ENCODE data around the gene GRID1. TPM values are rescaled to one million over a fixed set of nuclear protein-coding genes. Genes with fewer than 3 reads are reported as not detected.
A peak's percentile ranks its signal among the peaks of the same experiment; 100 is the strongest.

GRID1 gene
- total RNA-seq, 4 donors from 2014 or later = 0.40 to 1.9 (median 1.00) TPM

DNA sequence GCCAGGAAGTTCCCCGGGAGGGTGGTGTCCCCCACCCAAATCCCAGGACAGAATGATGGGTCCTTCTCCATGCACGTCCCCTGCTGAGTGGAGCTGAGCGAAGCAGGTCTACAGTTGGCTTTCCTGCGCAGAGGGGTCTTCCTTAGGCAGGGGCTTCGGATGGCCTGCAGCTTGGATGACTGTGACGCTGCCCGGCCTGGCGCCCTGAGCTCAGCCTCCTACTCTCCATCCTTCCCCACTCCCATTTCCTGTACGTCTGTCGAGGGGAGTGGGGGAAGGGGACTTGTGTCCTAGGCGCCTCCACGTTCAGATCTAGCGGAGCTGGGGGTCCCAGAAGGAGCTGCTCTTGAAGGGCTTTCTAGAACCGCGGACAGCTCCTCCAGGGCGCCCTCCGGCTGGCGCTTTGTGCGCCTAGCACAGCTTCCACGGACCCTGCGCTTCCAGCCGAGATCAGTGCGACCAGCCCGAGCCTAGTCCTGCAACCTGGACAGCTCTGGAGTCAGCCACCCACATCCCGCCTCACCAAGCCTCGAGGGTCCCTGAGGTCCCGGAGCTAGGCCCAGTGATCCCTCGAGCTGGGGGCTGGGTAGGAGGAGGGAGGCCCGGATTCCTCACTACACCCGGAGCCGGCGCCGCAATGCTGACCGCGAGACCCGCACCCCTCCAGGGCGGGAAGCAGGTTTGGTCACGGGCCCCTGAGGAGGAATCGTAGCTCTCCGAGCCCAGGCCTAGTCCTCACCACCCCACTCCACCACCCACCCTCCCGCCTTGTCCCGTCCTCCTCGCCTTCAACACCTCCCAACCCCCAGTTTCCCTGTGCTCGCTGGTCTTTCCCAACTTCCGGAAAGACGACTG, 1.9 kb downstream of the GRID1 start:
- in situ Hi-C loops (cut with MboI; ENCODE audit: low pct_ligation_motif_present in 1 of 4, low pct_unique_long_range_greater_than_20kb in 1 of 4, low sequenced_read_pairs in 3 of 4) (loop anchor here in 2 of 4 donors (25.0 kb wide), 3 partner anchors 277 to 827 kb away; no protein-coding TSS in a partner anchor), intact Hi-C loops (cut with DNase I; ENCODE audit: low total_unique reads) (no loop called here)
- H3K27me3 ChIP-seq = peaks cover 78% of the 10 kb centered on the region
- H3K27ac ChIP-seq = no peak overlapping the region
- H3K4me1 ChIP-seq = peaks cover 4 to 38% (median 25%) of the 10 kb centered on the region in 4 donors
- TF ChIP-seq EP300 (IDR thresholded peaks at IDR 0.05; ENCODE audit: low read depth) (no peak), POLR2A (IDR thresholded peaks at IDR 0.05) (no peak), POLR2AphosphoS5 (IDR thresholded peaks at IDR 0.05) (no peak)
- TF ChIP-seq, protein P1, sequence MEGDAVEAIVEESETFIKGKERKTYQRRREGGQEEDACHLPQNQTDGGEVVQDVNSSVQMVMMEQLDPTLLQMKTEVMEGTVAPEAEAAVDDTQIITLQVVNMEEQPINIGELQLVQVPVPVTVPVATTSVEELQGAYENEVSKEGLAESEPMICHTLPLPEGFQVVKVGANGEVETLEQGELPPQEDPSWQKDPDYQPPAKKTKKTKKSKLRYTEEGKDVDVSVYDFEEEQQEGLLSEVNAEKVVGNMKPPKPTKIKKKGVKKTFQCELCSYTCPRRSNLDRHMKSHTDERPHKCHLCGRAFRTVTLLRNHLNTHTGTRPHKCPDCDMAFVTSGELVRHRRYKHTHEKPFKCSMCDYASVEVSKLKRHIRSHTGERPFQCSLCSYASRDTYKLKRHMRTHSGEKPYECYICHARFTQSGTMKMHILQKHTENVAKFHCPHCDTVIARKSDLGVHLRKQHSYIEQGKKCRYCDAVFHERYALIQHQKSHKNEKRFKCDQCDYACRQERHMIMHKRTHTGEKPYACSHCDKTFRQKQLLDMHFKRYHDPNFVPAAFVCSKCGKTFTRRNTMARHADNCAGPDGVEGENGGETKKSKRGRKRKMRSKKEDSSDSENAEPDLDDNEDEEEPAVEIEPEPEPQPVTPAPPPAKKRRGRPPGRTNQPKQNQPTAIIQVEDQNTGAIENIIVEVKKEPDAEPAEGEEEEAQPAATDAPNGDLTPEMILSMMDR (IDR thresholded peaks at IDR 0.05) = no peak
- DNase-seq = no peak
- H3K36me3 ChIP-seq = no peaks in the 10 kb centered on the region
- H3K9me3 ChIP-seq = no peaks in the 10 kb centered on the region
- peak overlapping the region in 2 of 4 donors; percentile 14 to 50 for H3K4me3 ChIP-seq
- 0 to 18% methylated on average over 12 to 36 of the region's 46 CpGs for WGBS, 2 donors (ENCODE audit: low coverage in 1 of 2)

DNA sequence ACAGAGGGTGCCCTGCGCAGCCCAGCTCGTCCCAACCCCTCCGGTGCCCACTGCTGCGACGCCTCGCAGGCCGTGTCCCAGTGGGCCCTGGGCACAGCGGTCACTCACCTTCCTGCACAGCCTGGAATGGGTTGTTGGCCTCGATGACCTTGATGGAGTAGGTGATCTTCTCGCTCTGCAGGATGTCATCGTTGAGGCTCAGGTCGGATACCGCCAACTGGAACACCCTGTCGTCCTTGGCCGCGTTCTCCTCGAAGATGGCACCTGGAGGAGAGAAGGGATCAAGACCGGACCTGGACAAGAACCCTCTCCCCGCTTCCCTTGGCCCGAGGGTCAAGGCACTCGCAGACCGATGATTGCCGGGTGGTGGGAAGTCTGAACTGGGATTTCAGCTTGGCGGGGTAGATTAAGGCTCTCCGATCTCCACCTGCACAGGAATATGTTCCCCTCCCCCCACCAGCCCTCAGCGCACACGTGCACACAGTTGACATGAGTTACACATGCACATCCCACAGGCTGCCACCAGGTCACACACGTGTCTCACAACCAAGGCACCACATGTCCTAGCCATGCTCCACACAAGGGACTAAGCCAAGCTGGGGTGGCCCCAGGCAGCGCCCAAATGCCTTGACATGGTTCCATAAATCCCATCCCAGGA, 2.6 kb downstream of the GRID1 start:
- Histone ChIP-seq H3K4me3 (peak overlapping the region in 1 of 4 donors; percentile 19), H3K27ac (no peak overlapping the region), H3K4me1 (peaks cover 4 to 38% (median 25%) of the 10 kb centered on the region in 4 donors), H3K9me3 (no peaks in the 10 kb centered on the region), H3K36me3 (no peaks in the 10 kb centered on the region), H3K27me3 (peaks cover 70% of the 10 kb centered on the region)
- intact Hi-C loops (cut with DNase I; ENCODE audit: low total_unique reads) = no loop called here
- WGBS, 2 donors (ENCODE audit: low coverage in 1 of 2) = 27% methylated on average over 20 of the region's 29 CpGs; no CpG with 5 or more reads in 1 of the 2 donors
- TF ChIP-seq POLR2A (IDR thresholded peaks at IDR 0.05) (no peak), EP300 (IDR thresholded peaks at IDR 0.05; ENCODE audit: low read depth) (no peak), POLR2AphosphoS5 (IDR thresholded peaks at IDR 0.05) (no peak)
- TF ChIP-seq, protein P1 (IDR thresholded peaks at IDR 0.05) = no peak
- in situ Hi-C loops (cut with MboI; ENCODE audit: low pct_ligation_motif_present in 1 of 4, low pct_unique_long_range_greater_than_20kb in 1 of 4, low sequenced_read_pairs in 3 of 4) = loop anchor here in 2 of 4 donors (25.0 kb wide), 3 partner anchors 277 to 827 kb away; no protein-coding TSS in a partner anchor
- DNase-seq = no peak

DNA sequence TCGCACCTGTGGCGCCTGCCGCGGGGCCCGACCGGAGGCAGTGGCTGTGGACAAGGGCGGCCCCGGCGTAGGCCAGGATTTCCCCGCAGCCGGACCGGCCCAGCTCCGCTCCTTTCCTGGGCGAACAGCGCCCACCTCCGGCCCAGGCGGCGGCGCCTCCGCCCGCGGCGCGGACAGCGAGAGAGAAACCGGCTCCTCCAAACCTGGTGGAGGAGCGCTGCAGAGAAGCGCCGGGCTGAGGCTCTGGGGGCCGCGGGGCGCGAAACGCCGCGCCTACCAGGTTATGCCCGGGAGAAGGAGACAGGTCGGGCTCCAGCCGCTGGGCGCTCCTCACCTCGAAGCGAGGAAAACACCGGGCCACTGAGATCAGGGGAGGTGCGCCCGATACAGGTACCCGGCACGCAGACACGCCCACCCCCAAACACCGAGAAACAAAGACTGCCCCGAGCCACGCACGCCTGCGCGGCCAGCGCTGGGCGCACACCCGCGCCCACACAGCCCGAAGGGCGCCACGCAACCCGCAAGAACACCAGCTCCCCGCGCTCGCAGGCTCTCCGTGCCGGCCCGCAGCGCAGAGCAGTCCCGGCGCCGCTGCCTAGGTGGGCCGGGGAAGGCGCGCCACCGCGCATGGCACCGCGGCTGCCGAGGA, 3.3 kb downstream of the GRID1 start:
- no peak for TF ChIP-seq POLR2A (IDR thresholded peaks at IDR 0.05)
- TF ChIP-seq, protein P1 (IDR thresholded peaks at IDR 0.05) = peak in 3 of 5 experiments; percentile 7 to 24 (median 20)
- 37% methylated on average over 22 of the region's 80 CpGs; no CpG with 5 or more reads in 1 of the 2 donors for WGBS, 2 donors (ENCODE audit: low coverage in 1 of 2)
- in situ Hi-C loops (cut with MboI; ENCODE audit: low pct_ligation_motif_present in 1 of 4, low pct_unique_long_range_greater_than_20kb in 1 of 4, low sequenced_read_pairs in 3 of 4) (loop anchor here in 2 of 4 donors (25.0 kb wide), 3 partner anchors 276 to 826 kb away; no protein-coding TSS in a partner anchor), intact Hi-C loops (cut with DNase I; ENCODE audit: low total_unique reads) (no loop called here)
- Histone ChIP-seq H3K36me3 (no peaks in the 10 kb centered on the region), H3K4me3 (peak overlapping the region in 2 of 4 donors; percentile 2 to 19), H3K4me1 (peaks cover 4 to 38% (median 25%) of the 10 kb centered on the region in 4 donors), H3K27me3 (peaks cover 64% of the 10 kb centered on the region), H3K9me3 (no peaks in the 10 kb centered on the region), H3K27ac (no peak overlapping the region)
- no peak for DNase-seq
